Fibroblast of lung (primary cell): ENCODE results near the gene PGM1. TPM values are rescaled to one million over a fixed set of nuclear protein-coding genes. Genes with fewer than 3 reads are reported as not detected.

Experiments used
- DNase-seq, 2 donors: peaks; one replicate each; pipeline versions ENCODE4 v3.0.0 to v3.0.0-alpha.2; 2010; ENCODE audit warnings: low read depth in 2 of 2
- H2AFZ ChIP-seq: 2 replicates; pipeline ENCODE4 v1.5.1; 2012; ENCODE audit warnings: low read length, control low read depth, inconsistent platforms
- H3K27ac ChIP-seq: 2 replicates; pipeline ENCODE4 v1.5.1; 2011; ENCODE audit warnings: low read length, control low read depth; ENCODE audit not compliant: insufficient read depth
- H3K27me3 ChIP-seq: 2 replicates; pipeline ENCODE4 v1.5.1; 2011; ENCODE audit warnings: mild to moderate bottlenecking, low read length; ENCODE audit not compliant: control insufficient read depth, insufficient read depth
- H3K36me3 ChIP-seq: 2 replicates; pipeline ENCODE4 v1.5.1; 2011; ENCODE audit warnings: low read length; ENCODE audit not compliant: control insufficient read depth, insufficient read depth
- H3K4me1 ChIP-seq: 2 replicates; pipeline ENCODE4 v1.5.1; 2011; ENCODE audit warnings: low read length; ENCODE audit not compliant: control insufficient read depth, insufficient read depth; ENCODE audit errors: extremely low read depth
- H3K4me2 ChIP-seq: 2 replicates; pipeline ENCODE4 v1.5.1; 2011; ENCODE audit warnings: low read length, control low read depth; ENCODE audit not compliant: insufficient read depth; ENCODE audit errors: extremely low read depth
- H3K4me3 ChIP-seq, 4 experiments: fragments of 200-600 bp in 1 of 4; sonication (generic) in 1 of 4; replicated peaks in 1 of 4; 2 replicates each; pipeline ENCODE4 v1.5.1; 2011 to 2016; ENCODE audit warnings: low read length in 4 of 4, low read depth in 3 of 4, mild to moderate bottlenecking in 3 of 4, control low read depth in 2 of 4, inconsistent platforms in 1 of 4, mixed read lengths in 1 of 4; ENCODE audit not compliant: insufficient read depth in 1 of 4; ENCODE audit errors: control extremely low read depth in 1 of 4
- H3K79me2 ChIP-seq: 2 replicates; pipeline ENCODE4 v1.5.1; 2012; ENCODE audit warnings: mild to moderate bottlenecking, low read length, inconsistent platforms; ENCODE audit not compliant: control insufficient read depth, insufficient read depth
- H3K9ac ChIP-seq: 2 replicates; pipeline ENCODE4 v1.5.1; 2011; ENCODE audit warnings: mild to moderate bottlenecking, low read length, control low read depth; ENCODE audit not compliant: insufficient read depth
- H3K9me3 ChIP-seq: 2 replicates; pipeline ENCODE4 v1.5.1; 2012; ENCODE audit warnings: low read depth, low read length; ENCODE audit not compliant: control insufficient read depth, insufficient read depth
- H4K20me1 ChIP-seq: 2 replicates; pipeline ENCODE4 v1.5.1; 2011; ENCODE audit warnings: low read length; ENCODE audit not compliant: control insufficient read depth, insufficient read depth; ENCODE audit errors: extremely low read depth
- CTCF ChIP-seq, 2 donors: IDR thresholded peaks in 1 of 2; conservative IDR thresholded peaks in 1 of 2; 1 replicate in 1 of 2; 2 replicates in 1 of 2; pipeline ENCODE4 v1.5.1; 2011 to 2012; ENCODE audit warnings: low read length in 2 of 2, control low read depth in 1 of 2, inconsistent platforms in 1 of 2, low read depth in 1 of 2, mild to moderate bottlenecking in 1 of 2
- EZH2 ChIP-seq: IDR thresholded peaks from 2 replicates; pipeline ENCODE4 v1.5.1; 2012; ENCODE audit warnings: low read length, control low read depth, mild to moderate bottlenecking; ENCODE audit errors: missing control alignments
- polyA plus RNA-seq, 2 donors: library from polyadenylated mRNA; depleted of rRNA in 1 of 2; stranded (reverse) in 1 of 2; unstranded in 1 of 2; fragments of >200 nt; gene quantifications; 2 replicates each; pipeline ENCODE4 v1.2.1, GENCODE V29; 2011 to 2012; ENCODE audit warnings: missing spikeins in 1 of 2
- total RNA-seq: library from RNA; depleted of rRNA; stranded (reverse); fragments of >200 nt; gene quantifications from 2 replicates; pipeline ENCODE4 v1.2.1, GENCODE V29; 2014

Gene PGM1
- total and polyA plus RNA-seq, 2 donors (not counting 1 experiment from before 2014, with no cell fraction given) = 43.7 to 51.4 TPM

GRCh38 chr1:63617450-63617849 is 24.2 kb downstream of the PGM1 start:
- Histone ChIP-seq H3K36me3 (no peaks in the 10 kb centered on the region), H3K9ac (no peak overlapping the region), H3K27ac (no peak overlapping the region), H3K4me2 (no peak overlapping the region), H3K79me2 (no peaks in the 10 kb centered on the region), H3K4me3 (no peak overlapping the region), H4K20me1 (no peaks in the 10 kb centered on the region), H3K4me1 (no peaks in the 10 kb centered on the region), H3K27me3 (no peaks in the 10 kb centered on the region), H2AFZ (no peak overlapping the region), H3K9me3 (no peaks in the 10 kb centered on the region)
- TF ChIP-seq CTCF (conservative IDR thresholded peaks at IDR 0.05 in 1 of 2, IDR thresholded peaks at IDR 0.05 in 1 of 2; ENCODE audit: low read depth in 1 of 2, low read length in 2 of 2) (no peak), EZH2 (no peak)
- no peak for DNase-seq

GRCh38 chr1:63618011-63618410 is 24.8 kb downstream of the PGM1 start:
- H3K27ac ChIP-seq = no peak overlapping the region

GRCh38 chr1:63619558-63619957 is 26.3 kb downstream of the PGM1 start:
- Histone ChIP-seq H3K79me2 (no peaks in the 10 kb centered on the region), H2AFZ (no peak overlapping the region)

More at GRCh38 chr1:63618011-63618410, 24.8 kb downstream of the PGM1 start:
- Histone ChIP-seq H3K4me2 (no peak overlapping the region), H3K4me3 (no peak overlapping the region), H3K9me3 (no peaks in the 10 kb centered on the region), H3K4me1 (no peaks in the 10 kb centered on the region), H3K36me3 (no peaks in the 10 kb centered on the region), H3K27me3 (no peaks in the 10 kb centered on the region), H2AFZ (no peak overlapping the region), H3K9ac (no peak overlapping the region), H3K79me2 (no peaks in the 10 kb centered on the region), H4K20me1 (no peaks in the 10 kb centered on the region)
- no peak for TF ChIP-seq CTCF (conservative IDR thresholded peaks at IDR 0.05 in 1 of 2, IDR thresholded peaks at IDR 0.05 in 1 of 2; ENCODE audit: low read depth in 1 of 2, low read length in 2 of 2)
- no peak for TF ChIP-seq EZH2
- peak; percentile 11 to 21 for DNase-seq

More at GRCh38 chr1:63619558-63619957, 26.3 kb downstream of the PGM1 start:
- Histone ChIP-seq H4K20me1 (no peaks in the 10 kb centered on the region), H3K36me3 (no peaks in the 10 kb centered on the region), H3K9me3 (no peaks in the 10 kb centered on the region), H3K27ac (no peak overlapping the region), H3K4me3 (no peak overlapping the region), H3K9ac (no peak overlapping the region), H3K27me3 (no peaks in the 10 kb centered on the region), H3K4me1 (no peaks in the 10 kb centered on the region), H3K4me2 (no peak overlapping the region)
- TF ChIP-seq CTCF (conservative IDR thresholded peaks at IDR 0.05 in 1 of 2, IDR thresholded peaks at IDR 0.05 in 1 of 2; ENCODE audit: low read depth in 1 of 2, low read length in 2 of 2) (no peak), EZH2 (no peak)
- DNase-seq = no peak
